Chondrocyte (in vitro differentiated cells): ENCODE data around the gene CTDP1. TPM values are rescaled to one million over a fixed set of nuclear protein-coding genes. Genes with fewer than 3 reads are reported as not detected.

Source experiments
- DNase-seq: peaks from one replicate; pipeline ENCODE4 v3.0.0; 2021; ENCODE audit warnings: mixed read lengths, low spot score
- H3K27ac Mint-ChIP-seq: one replicate; pipeline ENCODE4 v1.8.0; 2021; ENCODE audit warnings: mild to moderate bottlenecking, moderate library complexity, mixed read lengths; ENCODE audit not compliant: unreplicated experiment
- H3K27me3 Mint-ChIP-seq: 2 replicates; pipeline ENCODE4 v1.8.0; 2021; ENCODE audit warnings: low read depth, mixed read lengths
- H3K36me3 Mint-ChIP-seq: 2 replicates; pipeline ENCODE4 v1.8.0; 2021; ENCODE audit warnings: low read depth, mixed read lengths
- H3K4me1 Mint-ChIP-seq: 2 replicates; pipeline ENCODE4 v1.8.0; 2021; ENCODE audit warnings: low read depth, mild to moderate bottlenecking, mixed read lengths
- H3K4me3 Mint-ChIP-seq: one replicate; pipeline ENCODE4 v1.8.0; 2021; ENCODE audit warnings: mild to moderate bottlenecking, moderate library complexity, mixed read lengths; ENCODE audit not compliant: unreplicated experiment
- H3K9me3 Mint-ChIP-seq: 2 replicates; pipeline ENCODE4 v1.8.0; 2021; ENCODE audit warnings: low read depth, mixed read lengths
- CTCF ChIP-seq: fragments of 200-600 bp; sonication (generic); IDR thresholded peaks from 2 replicates; pipeline ENCODE4 v1.5.0; 2021; ENCODE audit warnings: antibody characterized with exemption, mild to moderate bottlenecking, moderate library complexity
- total RNA-seq: library from RNA; stranded (reverse); gene quantifications from 3 replicates; pipeline ENCODE4 v1.2.1, GENCODE V29; 2021

Gene CTDP1
- total RNA-seq, 1 donor from 2014 or later = 21.0 TPM

- H3K27me3 Mint-ChIP-seq = no peaks in the 10 kb centered on the region
- DNase-seq = no peak
- no peak overlapping the region for H3K27ac Mint-ChIP-seq
- peaks cover 32% of the 10 kb centered on the region for H3K36me3 Mint-ChIP-seq
- no peak overlapping the region for H3K4me3 Mint-ChIP-seq
- H3K4me1 Mint-ChIP-seq = no peaks in the 10 kb centered on the region
- H3K9me3 Mint-ChIP-seq = no peaks in the 10 kb centered on the region
- no peak for TF ChIP-seq CTCF
Observed at GRCh38 chr18:79720359-79720733, 40.7 kb downstream of the CTDP1 start.

DNA sequence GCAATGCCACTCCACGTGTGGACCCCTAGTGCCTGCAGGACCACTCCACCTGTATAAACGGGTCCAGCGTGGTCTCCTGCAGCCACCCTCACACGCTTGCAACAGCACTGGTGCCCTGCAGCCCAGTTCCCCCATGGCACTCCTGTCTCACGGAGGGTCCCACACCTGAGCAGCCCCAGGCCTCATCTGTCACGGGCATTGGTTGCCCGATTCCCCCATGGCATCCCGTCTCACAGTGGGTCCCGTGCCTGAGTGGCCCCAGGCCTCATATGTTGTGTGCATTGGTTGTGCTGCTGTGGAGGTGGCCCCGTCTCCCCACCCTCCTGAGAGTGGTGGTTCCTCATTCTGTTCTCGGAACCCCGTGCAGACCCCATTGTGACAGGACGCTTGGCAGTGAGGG, 43.4 kb downstream of the CTDP1 start:
- no peaks in the 10 kb centered on the region for H3K4me1 Mint-ChIP-seq
- no peak overlapping the region for H3K27ac Mint-ChIP-seq
- no peak for TF ChIP-seq CTCF
- peaks cover 37% of the 10 kb centered on the region for H3K36me3 Mint-ChIP-seq
- no peak overlapping the region for H3K4me3 Mint-ChIP-seq
- no peaks in the 10 kb centered on the region for H3K9me3 Mint-ChIP-seq
- DNase-seq = no peak
- no peaks in the 10 kb centered on the region for H3K27me3 Mint-ChIP-seq

DNA sequence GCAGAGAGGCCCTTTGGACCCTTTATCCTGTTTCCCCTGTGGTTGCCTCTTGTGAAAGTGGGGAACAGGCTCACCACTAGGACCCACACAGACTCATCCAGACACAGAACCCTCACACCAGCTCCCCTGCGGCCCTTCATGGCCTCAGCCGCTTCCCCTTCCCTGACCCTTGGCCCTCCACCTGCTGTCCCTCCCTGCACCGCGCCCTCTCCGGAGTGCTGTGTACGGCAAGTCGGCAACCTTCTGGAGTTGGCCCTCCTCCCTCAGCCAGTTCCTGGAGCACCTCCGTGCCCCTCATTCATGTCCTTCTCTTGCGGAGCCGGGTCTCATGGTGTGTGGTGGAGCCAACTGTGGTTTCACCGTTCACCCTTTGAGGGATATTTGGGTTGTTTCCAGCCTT, 44.0 kb downstream of the CTDP1 start:
- no peaks in the 10 kb centered on the region for H3K9me3 Mint-ChIP-seq
- no peak for TF ChIP-seq CTCF
- no peak for DNase-seq
- H3K4me3 Mint-ChIP-seq = no peak overlapping the region
- peaks cover 33% of the 10 kb centered on the region for H3K36me3 Mint-ChIP-seq
- no peak overlapping the region for H3K27ac Mint-ChIP-seq
- no peaks in the 10 kb centered on the region for H3K27me3 Mint-ChIP-seq
- H3K4me1 Mint-ChIP-seq = no peaks in the 10 kb centered on the region

- Mint-ChIP-seq H3K4me3 (no peak overlapping the region), H3K36me3 (peaks cover 35% of the 10 kb centered on the region), H3K27ac (no peak overlapping the region), H3K4me1 (no peaks in the 10 kb centered on the region), H3K27me3 (no peaks in the 10 kb centered on the region), H3K9me3 (no peaks in the 10 kb centered on the region)
- no peak for TF ChIP-seq CTCF
- peak; percentile 28 for DNase-seq
Observed at GRCh38 chr18:79724299-79725080, 44.9 kb downstream of the CTDP1 start.

DNA sequence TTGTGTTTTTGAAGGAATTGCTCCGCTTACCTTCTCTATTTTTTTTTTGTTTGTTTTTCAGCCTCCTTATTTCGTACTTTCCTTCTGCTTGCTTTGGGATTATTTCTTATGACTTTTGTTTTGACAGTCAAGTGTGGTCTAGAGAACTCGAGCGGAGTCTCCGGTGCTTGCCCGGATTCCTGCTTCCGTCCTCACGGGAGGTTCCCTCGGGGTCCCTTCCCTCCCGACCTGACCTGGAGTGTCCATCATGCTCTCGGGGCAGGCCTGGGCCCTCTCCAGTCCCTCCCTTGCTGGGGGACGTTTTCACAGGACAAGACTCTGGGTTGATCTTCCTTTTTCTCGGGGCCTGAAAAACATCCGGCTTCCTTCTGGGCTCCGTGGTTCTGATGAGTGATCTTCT, 45.9 kb downstream of the CTDP1 start:
- Mint-ChIP-seq H3K27ac (peak overlapping the region; percentile 22), H3K4me1 (no peaks in the 10 kb centered on the region), H3K36me3 (peaks cover 37% of the 10 kb centered on the region), H3K9me3 (no peaks in the 10 kb centered on the region), H3K27me3 (no peaks in the 10 kb centered on the region), H3K4me3 (no peak overlapping the region)
- DNase-seq = peak; percentile 40
- TF ChIP-seq CTCF = no peak
